GM18858 (cell line): ENCODE results near the gene SLC15A4.

ENCODE experiments used
- ATAC-seq: cut with Tn5 transposase; IDR thresholded peaks from one replicate; pipeline ENCODE4 v1.9.1; 2021; ENCODE audit not compliant: unreplicated experiment

Gene SLC15A4

DNA sequence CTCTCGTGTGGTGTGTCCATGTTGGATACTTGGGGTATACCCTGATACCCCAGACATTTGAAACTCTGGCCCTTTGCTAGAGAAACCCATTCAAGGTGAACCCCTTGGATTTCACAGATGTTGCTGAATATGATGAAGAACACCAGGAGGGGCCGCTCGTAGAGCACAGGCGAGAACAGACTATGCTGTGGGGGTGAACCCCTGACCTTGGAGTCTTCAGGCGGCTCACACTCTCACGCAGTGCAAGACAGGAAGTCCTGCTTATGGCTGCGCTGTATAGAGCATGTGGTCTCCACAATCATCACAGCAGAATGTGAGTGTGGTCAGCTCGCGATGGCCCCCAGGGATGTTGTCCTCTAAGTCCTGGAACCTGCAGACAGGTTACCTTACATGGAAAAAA is 60.4 kb downstream of the SLC15A4 start:
- no peak for ATAC-seq

DNA sequence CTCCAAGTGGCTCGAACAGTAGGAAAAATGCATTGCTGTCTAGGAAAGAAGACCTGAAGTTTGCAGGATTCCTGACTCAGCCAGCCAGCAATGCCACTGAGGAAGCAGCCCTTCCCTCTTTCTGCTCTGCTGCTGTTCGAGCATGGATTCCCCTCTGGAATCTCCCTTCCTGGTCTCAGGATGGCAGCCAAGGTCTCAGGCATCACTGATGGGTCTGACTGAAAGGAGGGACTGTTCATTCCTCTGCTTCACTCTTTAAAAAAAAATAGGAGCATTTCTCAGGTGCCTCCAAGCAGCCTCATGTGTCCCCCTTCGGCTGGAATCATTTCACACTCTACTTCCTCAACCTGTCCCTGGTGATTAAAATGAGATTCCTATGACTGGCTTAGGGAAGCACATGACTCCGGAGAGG is 62.4 kb downstream of the SLC15A4 start:
- ATAC-seq = no peak

DNA sequence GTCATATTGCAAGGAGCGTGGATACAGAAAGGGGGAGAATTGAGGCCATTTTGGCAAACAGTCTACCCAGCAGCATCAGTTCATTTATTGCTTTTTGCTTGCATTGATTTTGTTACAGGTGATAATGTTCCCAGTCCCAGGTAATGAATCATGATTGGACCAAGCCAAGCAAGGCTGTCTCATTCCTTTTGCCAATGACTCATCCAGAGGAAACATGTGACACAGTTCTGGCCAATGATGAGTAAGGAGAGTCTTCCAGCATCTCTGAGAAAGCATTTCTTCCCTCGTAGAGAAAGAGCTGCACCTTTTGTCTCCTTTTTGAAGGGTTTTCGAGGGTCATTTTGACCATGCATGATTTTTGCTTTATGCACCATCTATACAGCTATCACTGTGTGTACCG is 68.2 kb downstream of the SLC15A4 start:
- no peak for ATAC-seq

DNA sequence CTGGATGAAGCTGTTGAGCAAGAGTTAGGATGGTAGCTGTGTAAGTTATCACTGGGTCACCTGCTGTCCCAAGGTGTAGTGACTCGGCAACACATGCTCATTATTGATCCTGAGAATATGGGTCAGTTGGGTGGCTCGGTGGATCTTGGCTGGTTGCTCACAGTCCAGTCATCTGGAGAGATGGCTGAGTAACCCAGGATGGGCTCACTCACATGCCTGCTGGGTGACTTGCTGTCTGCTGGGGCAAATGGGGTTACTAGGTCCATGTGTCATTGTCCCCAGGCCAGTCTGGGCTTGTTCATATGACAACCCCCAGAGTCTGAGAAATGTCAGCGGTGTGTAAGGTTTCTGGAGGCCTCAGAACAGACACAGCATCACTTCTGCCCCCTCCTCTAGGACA is 69.5 kb downstream of the SLC15A4 start:
- ATAC-seq = no peak

DNA sequence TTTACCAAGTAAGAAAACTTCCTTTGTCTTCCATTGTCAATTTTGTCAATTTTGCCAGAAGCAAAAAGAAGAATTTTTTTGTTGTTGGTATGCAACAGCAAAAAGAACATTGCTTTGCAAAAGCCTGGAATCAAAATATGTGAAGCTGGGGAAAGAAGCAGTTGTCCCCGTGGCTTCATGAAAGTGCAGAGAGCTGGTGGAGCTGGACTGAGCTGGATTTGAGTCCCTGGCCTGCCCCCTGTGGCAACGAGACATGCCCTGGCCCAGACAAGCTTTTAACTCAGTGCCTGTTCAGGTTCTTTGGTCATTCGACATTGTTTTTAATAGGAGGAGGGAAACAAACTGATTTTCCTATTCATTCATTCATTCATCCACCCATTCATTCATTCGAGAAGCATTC is 70.3 kb downstream of the SLC15A4 start:
- no peak for ATAC-seq

DNA sequence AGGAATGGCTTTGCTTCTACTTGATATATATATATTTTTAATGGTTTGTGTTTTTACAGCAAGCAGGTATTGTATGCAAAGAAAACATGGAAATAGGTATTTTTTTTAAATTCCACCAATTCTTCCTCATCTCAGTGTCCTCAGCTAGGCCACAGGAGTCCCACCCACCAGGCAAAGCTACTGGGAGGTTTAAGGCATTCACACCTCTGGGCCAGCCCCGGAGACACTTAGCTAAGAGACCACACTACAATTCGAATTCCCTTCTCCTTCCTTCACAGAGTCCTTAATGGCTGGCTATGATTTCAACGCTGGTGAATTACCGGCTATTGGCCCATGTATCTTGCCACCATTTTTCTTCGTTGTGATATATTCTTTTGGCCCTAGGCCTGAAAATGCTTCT is 71.4 kb downstream of the SLC15A4 start:
- no peak for ATAC-seq

DNA sequence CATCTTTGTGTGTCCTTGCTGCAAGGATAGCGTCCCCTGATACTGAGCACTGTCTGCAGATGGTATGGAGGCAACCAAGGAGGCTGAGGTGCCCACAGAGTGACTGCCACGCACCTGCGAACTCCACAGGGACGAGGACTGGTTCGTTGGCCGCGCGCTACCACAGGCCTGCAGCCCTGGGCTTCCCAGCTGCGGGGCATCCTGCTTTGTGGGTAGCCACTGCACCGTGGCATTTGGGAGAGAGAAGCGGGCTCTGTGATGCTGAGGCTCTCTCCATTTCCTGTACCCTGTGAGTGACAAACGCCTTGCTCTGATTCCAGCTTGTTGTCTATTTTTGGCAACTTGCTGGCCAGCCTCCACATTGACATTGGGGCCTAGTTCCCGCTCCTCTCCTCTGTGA is 76.3 kb downstream of the SLC15A4 start:
- no peak for ATAC-seq

DNA sequence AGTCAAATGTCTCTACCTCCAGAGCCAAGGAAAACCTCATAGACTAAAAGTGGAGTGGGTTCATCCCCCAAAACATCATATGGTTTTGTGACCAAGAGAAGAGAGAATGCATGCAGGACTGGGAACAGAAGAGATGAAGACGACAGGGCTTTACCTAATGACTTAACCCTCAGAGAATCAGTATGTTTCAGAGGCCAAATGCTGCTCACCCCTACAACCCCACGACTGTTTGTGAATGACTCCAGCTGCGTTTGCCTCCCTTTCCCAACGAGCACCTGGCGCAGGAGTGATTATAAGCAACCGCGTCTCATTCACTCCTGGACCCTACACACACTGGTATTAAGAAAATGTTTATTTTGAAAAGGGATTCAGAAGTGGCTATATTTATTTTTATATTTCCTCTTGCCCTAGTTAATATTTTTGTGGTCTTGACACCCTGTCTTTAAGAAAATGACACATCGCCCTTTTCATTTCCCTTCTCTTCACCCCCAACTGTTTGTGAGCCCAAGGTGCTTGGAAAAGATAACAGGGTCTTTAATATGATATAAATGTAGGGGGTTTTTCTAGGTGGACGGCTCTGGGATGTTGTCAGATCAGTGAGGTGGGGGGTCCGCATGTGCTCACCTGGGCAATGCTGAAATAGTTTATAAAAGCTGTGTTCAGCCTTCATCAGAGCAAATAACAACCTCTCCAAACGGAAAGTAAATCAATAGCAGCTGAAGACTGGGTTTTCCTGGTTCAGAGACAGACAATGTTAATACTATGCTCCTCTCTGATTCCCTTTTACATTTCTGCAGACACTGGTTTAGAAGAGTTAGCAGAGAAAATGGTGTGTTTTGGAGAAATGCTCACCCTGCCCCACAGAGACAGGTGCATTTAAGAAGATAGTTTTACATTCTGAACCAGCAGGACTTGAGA is 77.7 kb downstream of the SLC15A4 start:
- ATAC-seq = no peak

DNA sequence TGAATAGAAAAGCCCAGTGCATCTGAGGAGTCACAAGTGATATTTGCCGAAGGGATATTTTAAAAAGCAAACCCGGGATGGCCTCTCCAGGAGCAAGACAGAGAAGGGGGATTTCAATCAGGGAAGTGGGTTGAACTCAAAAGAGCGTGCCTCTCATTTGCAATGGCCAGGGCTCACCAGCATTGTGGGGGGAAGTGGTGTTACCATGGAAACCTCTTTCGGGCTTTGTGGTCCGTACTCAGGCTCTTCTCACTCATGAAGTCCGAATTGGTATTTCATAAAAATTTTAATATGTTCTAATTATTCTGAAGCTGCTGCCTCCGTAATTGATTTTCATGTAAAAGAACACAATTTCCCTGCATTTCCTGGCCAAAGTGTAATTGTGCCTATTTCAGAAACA is 79.8 kb downstream of the SLC15A4 start:
- no peak for ATAC-seq
